Measurements from ENCODE around the gene RAB44. TPM values are rescaled to one million over a fixed set of nuclear protein-coding genes. Genes with fewer than 3 reads are reported as not detected.

The RAB44 gene
- total RNA-seq, 1 experiment from 2014 or later: 0.09 TPM

DNA sequence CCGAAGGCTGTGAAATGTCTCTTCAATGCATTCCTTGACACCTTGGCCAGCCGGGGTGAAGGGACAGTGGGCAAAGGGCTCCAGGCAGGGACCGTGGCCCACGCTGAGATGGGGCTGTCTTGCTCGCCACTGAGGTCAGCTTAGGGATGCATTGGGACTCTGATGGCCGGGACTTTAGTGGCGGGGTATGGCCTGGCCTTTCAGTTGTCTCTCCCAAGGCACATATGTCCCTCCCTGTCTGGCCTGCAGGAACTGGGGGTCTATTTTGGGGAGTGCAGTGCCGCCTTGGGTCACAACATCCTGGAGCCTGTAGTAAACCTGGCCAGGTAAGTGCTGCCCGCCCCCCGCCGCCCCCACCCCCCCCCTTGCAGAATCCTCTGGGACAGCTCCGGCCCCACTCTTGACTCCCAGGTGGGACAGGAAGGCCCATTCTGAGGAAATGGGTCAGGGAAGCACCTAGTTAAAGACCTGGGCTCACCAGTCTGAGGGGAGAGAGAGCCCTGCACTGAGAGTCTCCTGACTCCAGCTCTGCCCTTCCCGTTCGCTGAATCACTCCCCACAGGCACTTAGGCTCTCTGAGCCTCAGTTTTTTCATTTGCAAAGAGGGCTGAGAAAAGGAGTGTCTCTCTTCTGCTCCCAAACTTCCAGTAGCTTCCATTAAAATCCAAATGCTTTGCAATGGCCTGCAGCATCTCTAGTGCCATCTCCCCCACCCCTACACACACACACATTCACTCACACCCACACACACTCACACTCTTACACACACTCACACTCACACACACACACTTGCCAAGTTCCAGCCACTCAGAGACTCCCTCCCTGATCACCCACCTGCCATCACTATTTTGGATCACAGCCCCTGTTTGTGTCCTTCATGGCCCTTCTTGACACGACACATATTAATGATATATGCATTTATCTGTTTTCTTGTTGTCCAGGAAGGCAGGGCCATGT lies 33.1 kb downstream of the RAB44 start:
- Mint-ChIP-seq H3K4me3 (ENCODE audit: unreplicated experiment) (no peak overlapping the region), H3K36me3 (ENCODE audit: insufficient read depth, unreplicated experiment) (no peaks in the 10 kb centered on the region), H3K27ac (ENCODE audit: low read depth, unreplicated experiment) (no peak overlapping the region), H3K9me3 (ENCODE audit: unreplicated experiment) (no peaks in the 10 kb centered on the region), H3K27me3 (ENCODE audit: insufficient read depth, unreplicated experiment) (no peaks in the 10 kb centered on the region), H3K4me1 (ENCODE audit: insufficient read depth, unreplicated experiment) (peaks cover 12% of the 10 kb centered on the region)
- intact Hi-C loops (cut with micrococcal nuclease): no loop called here
- no peak for DNase-seq (ENCODE audit: unreplicated experiment)
- ChIA-PET POLR2A (interaction anchor here (0.6 to 1.3 kb wide), 3 partner anchors 15 to 134 kb away, joined by 3 to 6 read pairs (median 3); no protein-coding TSS in a partner anchor), CTCF (interaction anchor here (1.1 kb wide), 1 partner anchor 107 kb away, joined by 3 read pairs; no protein-coding TSS in a partner anchor)
- no TSS peak for BruUV-seq (replicated peaks)
- TF ChIP-seq, protein P1, sequence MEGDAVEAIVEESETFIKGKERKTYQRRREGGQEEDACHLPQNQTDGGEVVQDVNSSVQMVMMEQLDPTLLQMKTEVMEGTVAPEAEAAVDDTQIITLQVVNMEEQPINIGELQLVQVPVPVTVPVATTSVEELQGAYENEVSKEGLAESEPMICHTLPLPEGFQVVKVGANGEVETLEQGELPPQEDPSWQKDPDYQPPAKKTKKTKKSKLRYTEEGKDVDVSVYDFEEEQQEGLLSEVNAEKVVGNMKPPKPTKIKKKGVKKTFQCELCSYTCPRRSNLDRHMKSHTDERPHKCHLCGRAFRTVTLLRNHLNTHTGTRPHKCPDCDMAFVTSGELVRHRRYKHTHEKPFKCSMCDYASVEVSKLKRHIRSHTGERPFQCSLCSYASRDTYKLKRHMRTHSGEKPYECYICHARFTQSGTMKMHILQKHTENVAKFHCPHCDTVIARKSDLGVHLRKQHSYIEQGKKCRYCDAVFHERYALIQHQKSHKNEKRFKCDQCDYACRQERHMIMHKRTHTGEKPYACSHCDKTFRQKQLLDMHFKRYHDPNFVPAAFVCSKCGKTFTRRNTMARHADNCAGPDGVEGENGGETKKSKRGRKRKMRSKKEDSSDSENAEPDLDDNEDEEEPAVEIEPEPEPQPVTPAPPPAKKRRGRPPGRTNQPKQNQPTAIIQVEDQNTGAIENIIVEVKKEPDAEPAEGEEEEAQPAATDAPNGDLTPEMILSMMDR (IDR thresholded peaks at IDR 0.05; ENCODE audit: unreplicated experiment): no peak

DNA sequence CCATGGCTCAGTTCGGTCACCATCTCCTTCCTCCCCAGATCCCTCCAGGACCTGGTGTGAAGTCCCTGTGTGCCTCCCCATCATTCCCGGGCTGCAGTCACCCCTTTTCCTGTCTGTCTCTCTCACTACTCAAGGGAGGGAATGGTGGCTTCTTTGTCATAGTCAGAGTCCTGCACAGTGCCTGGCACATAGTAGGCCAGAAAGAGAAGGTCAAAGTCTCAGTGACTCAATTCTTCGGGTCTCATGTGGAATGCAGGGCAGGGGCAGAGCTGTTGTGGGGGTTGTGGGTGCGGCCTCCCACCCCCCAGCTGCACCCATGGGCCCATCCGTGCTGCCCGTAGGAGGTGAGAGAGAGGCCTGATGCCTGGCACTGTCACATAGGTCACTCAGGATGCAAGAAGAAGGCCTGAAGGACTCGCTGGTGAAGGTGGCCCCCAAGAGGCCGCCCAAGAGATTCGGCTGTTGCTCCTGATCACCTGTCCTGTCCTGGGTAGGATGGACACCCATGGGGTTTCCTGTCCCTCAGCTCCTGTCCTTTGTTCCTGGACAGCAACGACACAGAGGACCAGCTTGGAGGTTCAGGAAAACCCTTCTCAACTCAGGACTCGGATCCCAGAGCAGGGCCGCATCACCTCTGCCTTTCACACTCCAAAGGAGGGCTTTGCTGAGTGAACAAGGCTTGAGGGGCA lies 34.1 kb downstream of the RAB44 start:
- Mint-ChIP-seq H3K4me1 (ENCODE audit: insufficient read depth, unreplicated experiment) (peaks cover 12% of the 10 kb centered on the region), H3K9me3 (ENCODE audit: unreplicated experiment) (no peaks in the 10 kb centered on the region), H3K4me3 (ENCODE audit: unreplicated experiment) (no peak overlapping the region), H3K36me3 (ENCODE audit: insufficient read depth, unreplicated experiment) (no peaks in the 10 kb centered on the region), H3K27me3 (ENCODE audit: insufficient read depth, unreplicated experiment) (no peaks in the 10 kb centered on the region), H3K27ac (ENCODE audit: low read depth, unreplicated experiment) (no peak overlapping the region)
- ChIA-PET POLR2A (interaction anchor here (1.3 kb wide), 1 partner anchor 16 kb away, joined by 6 read pairs; no protein-coding TSS in a partner anchor), CTCF (interaction anchor here (0.7 to 1.5 kb wide), 3 partner anchors 9 to 152 kb away, joined by 3 to 6 read pairs (median 3); no protein-coding TSS in a partner anchor)
- DNase-seq (ENCODE audit: unreplicated experiment): no peak
- intact Hi-C loops (cut with micrococcal nuclease): no loop called here
- TF ChIP-seq, protein P1 (IDR thresholded peaks at IDR 0.05; ENCODE audit: unreplicated experiment): no peak
- no TSS peak for BruUV-seq (replicated peaks)

- no TSS peak for BruUV-seq (replicated peaks)
- no peaks in the 10 kb centered on the region for H3K36me3 Mint-ChIP-seq (ENCODE audit: insufficient read depth, unreplicated experiment)
- no peak for DNase-seq (ENCODE audit: unreplicated experiment)
- no peaks in the 10 kb centered on the region for H3K27me3 Mint-ChIP-seq (ENCODE audit: insufficient read depth, unreplicated experiment)
- H3K9me3 Mint-ChIP-seq (ENCODE audit: unreplicated experiment): no peaks in the 10 kb centered on the region
- ChIA-PET POLR2A (no interaction called here), CTCF (interaction anchor here (0.8 to 1.5 kb wide), 3 partner anchors 11 to 26 kb away, joined by 3 to 5 read pairs (median 3); no protein-coding TSS in a partner anchor)
- peaks cover 6% of the 10 kb centered on the region for H3K4me1 Mint-ChIP-seq (ENCODE audit: insufficient read depth, unreplicated experiment)
- no peak overlapping the region for H3K27ac Mint-ChIP-seq (ENCODE audit: low read depth, unreplicated experiment)
- intact Hi-C loops (cut with micrococcal nuclease): no loop called here
- TF ChIP-seq, protein P1 (IDR thresholded peaks at IDR 0.05; ENCODE audit: unreplicated experiment): no peak
- H3K4me3 Mint-ChIP-seq (ENCODE audit: unreplicated experiment): no peak overlapping the region
Measured at GRCh38 chr6:36733300-36733699, 35.7 kb downstream of the RAB44 start.

Measured in MCF 10A (cell line).